GM12878 (cell line): ENCODE data around the gene PSIP1. TPM values are rescaled to one million over a fixed set of nuclear protein-coding genes. Genes with fewer than 3 reads are reported as not detected.

ENCODE experiments used
- ATAC-seq: fragments of 200-7000 bp; cut with Tn5 transposase; 3 replicates; pipeline ENCODE4 v1.9.1; 2020; ENCODE audit warnings: mild to moderate bottlenecking, moderate library complexity
- BruUV-seq: library from RNA; stranded (reverse); fragments of 400-500 nt; replicated peaks from 2 replicates; lab custom pipeline; 2021; lab: Mats Ljungman, UMichigan
- CTCF ChIA-PET: fragments of 300-600 bp; sonication (Branson Sonifier 250); formaldehyde crosslinking; extraction: SDS; loops from one replicate; lab custom pipeline; 2021; ENCODE audit warnings: inconsistent platforms; lab: Yijun Ruan, JAX
- POLR2A ChIA-PET: fragments of 350-600 bp; formaldehyde crosslinking; extraction: SDS; loops from one replicate; lab custom pipeline; 2021; ENCODE audit warnings: inconsistent platforms; lab: Charles Lee
- RAD21 ChIA-PET: fragments of 300-600 bp; sonication (Branson Sonifier 250); formaldehyde crosslinking; loops from one replicate; lab custom pipeline; 2023; ENCODE audit warnings: antibody characterized with exemption; ENCODE audit not compliant: unreplicated experiment; lab: Charles Lee
- SMC1A ChIA-PET: fragments of 300-600 bp; sonication (Branson Sonifier 250); formaldehyde crosslinking; loops from one replicate; lab custom pipeline; 2023; ENCODE audit not compliant: unreplicated experiment, uncharacterized antibody; lab: Charles Lee
- DNase-seq: peaks from one replicate; pipeline ENCODE4 v3.0.0-alpha.2; 2011; ENCODE audit warnings: low read depth, low spot score
- FAIRE-seq: peaks from 3 replicates; lab custom pipeline; 2011; peaks lifted over from hg19 to GRCh38; lab: Jason Lieb, UNC
- H2AFZ ChIP-seq: 2 replicates; pipeline ENCODE4 v1.6.0; 2011; ENCODE audit warnings: low read depth, low read length, control low read depth; ENCODE audit not compliant: control insufficient read depth
- H3K27ac ChIP-seq: 2 replicates; pipeline ENCODE4 v1.5.1; 2011; ENCODE audit warnings: control low read depth; ENCODE audit not compliant: control insufficient read depth, insufficient read depth
- H3K27me3 ChIP-seq, 2 experiments: replicated peaks in 1 of 2; 2 replicates each; pipeline versions ENCODE4 v1.6.0 to v1.6.1; 2011; ENCODE audit warnings: low read length in 1 of 2; ENCODE audit not compliant: control insufficient read depth in 2 of 2, insufficient read depth in 2 of 2
- H3K36me3 ChIP-seq, 2 experiments: 2 replicates each; pipeline ENCODE4 v1.5.1; 2011; ENCODE audit warnings: low read length in 1 of 2; ENCODE audit not compliant: control insufficient read depth in 2 of 2, insufficient read depth in 2 of 2
- H3K4me1 ChIP-seq: 2 replicates; pipeline ENCODE4 v1.6.1; 2011; ENCODE audit warnings: mild to moderate bottlenecking, low read length, moderate library complexity, mixed read lengths; ENCODE audit not compliant: control insufficient read depth, insufficient read depth
- H3K4me2 ChIP-seq: 2 replicates; pipeline ENCODE4 v1.6.0; 2011; ENCODE audit warnings: control low read depth; ENCODE audit not compliant: control insufficient read depth, insufficient read depth
- H3K4me3 ChIP-seq: fragments of 200-600 bp; sonication (generic); 2 replicates; pipeline ENCODE4 v1.5.1; 2016
- H3K79me2 ChIP-seq: 2 replicates; pipeline ENCODE4 v1.6.0; 2011; ENCODE audit warnings: low read length; ENCODE audit not compliant: control insufficient read depth, insufficient read depth
- H3K9ac ChIP-seq: 2 replicates; pipeline ENCODE4 v1.8.0; 2011; ENCODE audit warnings: low read length, control low read depth, mixed read lengths; ENCODE audit not compliant: control insufficient read depth, insufficient read depth
- H3K9me3 ChIP-seq: replicated peaks from 3 replicates; pipeline ENCODE4 v1.5.1; 2011; ENCODE audit warnings: mild to moderate bottlenecking, low read length; ENCODE audit not compliant: control insufficient read depth, insufficient read depth
- H4K20me1 ChIP-seq: 2 replicates; pipeline ENCODE4 v1.6.0; 2011; ENCODE audit not compliant: control insufficient read depth, insufficient read depth
- BRCA1 ChIP-seq: IDR thresholded peaks from 2 replicates; pipeline ENCODE4 v1.6.1; 2011; ENCODE audit warnings: low read depth, low read length, improper control_type of control experiment
- CBFB ChIP-seq: IDR thresholded peaks from 2 replicates; pipeline ENCODE4 v1.6.1; 2016; ENCODE audit warnings: antibody characterized with exemption, low read depth
- IRF5 ChIP-seq: fragments of 450-650 bp; IDR thresholded peaks from 2 replicates; pipeline ENCODE4 v1.6.1; 2017; ENCODE audit warnings: borderline replicate concordance
- RUNX3 ChIP-seq: IDR thresholded peaks from 2 replicates; pipeline ENCODE4 v1.6.1; 2012; ENCODE audit warnings: low read length, inconsistent platforms
- SPI1 ChIP-seq: IDR thresholded peaks from 2 replicates; pipeline ENCODE4 v1.6.1; 2011; ENCODE audit warnings: low read depth, mild to moderate bottlenecking, low read length, moderate library complexity, borderline replicate concordance; ENCODE audit not compliant: insufficient read depth
- TCF3 ChIP-seq: IDR thresholded peaks from 2 replicates; pipeline ENCODE4 v1.6.1; 2012; ENCODE audit warnings: low read depth, mild to moderate bottlenecking, low read length, borderline replicate concordance; ENCODE audit not compliant: insufficient read depth
- WGBS: methylation state at CpG from one replicate; pipeline ENCODE4 v1.1.6; 2016; ENCODE audit warnings: low lambda C conversion rate; ENCODE audit not compliant: insufficient replicate concordance, insufficient coverage; ENCODE audit errors: missing lambda C conversion rate; 5-methylcytosine and 5-hydroxymethylcytosine counted together
- in situ Hi-C: fragments of 300-500 bp; cut with MboI; formaldehyde crosslinking; loops from 9 replicates; pipeline ENCODE4 v1.14.3; 2018; ENCODE audit warnings: mixed read lengths
- intact Hi-C: fragments of 100-400 bp; cut with micrococcal nuclease; formaldehyde crosslinking; loops from one replicate; pipeline ENCODE4 v1.14.2; 2022; ENCODE audit not compliant: unreplicated experiment
- polyA plus RNA-seq, 11 experiments: library from polyadenylated mRNA; depleted of rRNA in 4 of 11; unstranded in 6 of 11; stranded (reverse) in 5 of 11; fragments of >200 nt; fragmentation: Nextera tagmentation in 4 of 11; fragmentation: Illumina TruSeq in 1 of 11; extraction: Ambion mirVana in 4 of 11; extraction: Trizol in 1 of 11; gene quantifications; 1 replicate in 1 of 11; 2 replicates in 10 of 11; pipeline versions ENCODE4 v1.2.1 to v1.2.3, GENCODE V29; 2011 to 2016; ENCODE audit warnings: inconsistent platforms in 2 of 11, missing spikeins in 2 of 11, low read depth in 1 of 11
- total RNA-seq, 4 experiments: library from RNA; depleted of rRNA in 3 of 4; stranded (reverse); fragments of >200 nt in 3 of 4; fragmentation: Illumina TruSeq in 1 of 4; extraction: Trizol in 1 of 4; gene quantifications; 2 replicates each; pipeline versions ENCODE4 v1.2.1 to v1.2.3, GENCODE V29; 2013 to 2021

Gene PSIP1
- total and polyA plus RNA-seq, 10 of the 15 experiments (the other 5 are each of a cell fraction or from before 2014, with no cell fraction given), result 75.5 to 299 (median 173) TPM

GRCh38 chr9:15433661-15434060, 77.1 kb downstream of the PSIP1 start:
- SMC1A ChIA-PET, result interaction anchor here (0.6 to 1.5 kb wide), 6 partner anchors 39 to 119 kb away, joined by 3 to 4 read pairs (median 4); partner anchors contain the start of gene CCDC171
- POLR2A ChIA-PET, result interaction anchor here (0.9 kb wide), 1 partner anchor 35 kb away, joined by 4 read pairs; no protein-coding TSS in a partner anchor
- WGBS, result 72% methylated on average over 3 of the region's 3 CpGs
- H3K4me1 ChIP-seq, result no peaks in the 10 kb centered on the region
- CTCF ChIA-PET, result interaction anchor here (0.6 to 1.7 kb wide), 2 partner anchors 17 to 100 kb away, joined by 3 to 6 read pairs; no protein-coding TSS in a partner anchor
- no peaks in the 10 kb centered on the region; the same call in 1 of the 2 replicates for H4K20me1 ChIP-seq
- no peak overlapping the region for H3K4me3 ChIP-seq
- in situ Hi-C loops (no loop called here), intact Hi-C loops (no loop called here)
- H3K27me3 ChIP-seq, result no peaks in the 10 kb centered on the region
- RAD21 ChIA-PET, result no interaction called here
- no peak overlapping the region for H2AFZ ChIP-seq
- peaks cover 16% of the 10 kb centered on the region for H3K79me2 ChIP-seq
- no peak overlapping the region for H3K9ac ChIP-seq
- H3K36me3 ChIP-seq, result peaks cover 1 to 3% of the 10 kb centered on the region in 2 experiments; a peak in 3 of 4 replicates
- TF ChIP-seq TCF3 (no peak), BRCA1 (no peak), CBFB (peak; percentile 47; the same call in 1 of the 2 replicates), SPI1 (peak; percentile 9; the same call in 1 of the 2 replicates), IRF5 (no peak), RUNX3 (peak; percentile 73)
- BruUV-seq, result no TSS peak
- DNase-seq (no peak), ATAC-seq (peak; percentile 58), FAIRE-seq (no peak)
- H3K9me3 ChIP-seq, result no peaks in the 10 kb centered on the region
- H3K4me2 ChIP-seq, result no peak overlapping the region
- no peak overlapping the region for H3K27ac ChIP-seq
